Right lobe of liver (tissue), 4 donors: Measurements from ENCODE around the gene FGGY.

ENCODE experiments used
- POLR2A ChIP-seq: fragments of 450-650 bp; IDR thresholded peaks from one replicate; pipeline ENCODE4 v1.6.1; 2017; ENCODE audit warnings: antibody characterized with exemption, mild to moderate bottlenecking
- TF ChIP-seq, protein P1 (sequence below), 4 donors: fragments of 200-600 bp in 3 of 4; fragments of 450-650 bp in 1 of 4; IDR thresholded peaks; one replicate each; pipeline versions ENCODE4 v1.5.1 to v1.8.0; 2016 to 2022; ENCODE audit warnings: antibody characterized with exemption in 4 of 4, mild to moderate bottlenecking in 2 of 4
- donor health status: DM: no; HTN: no; CAD: no.
- donor health status: DM: no; HTN: no; CAD: no.
- donor health status: DM: no; HTN: yes; CAD: no.

DNA sequence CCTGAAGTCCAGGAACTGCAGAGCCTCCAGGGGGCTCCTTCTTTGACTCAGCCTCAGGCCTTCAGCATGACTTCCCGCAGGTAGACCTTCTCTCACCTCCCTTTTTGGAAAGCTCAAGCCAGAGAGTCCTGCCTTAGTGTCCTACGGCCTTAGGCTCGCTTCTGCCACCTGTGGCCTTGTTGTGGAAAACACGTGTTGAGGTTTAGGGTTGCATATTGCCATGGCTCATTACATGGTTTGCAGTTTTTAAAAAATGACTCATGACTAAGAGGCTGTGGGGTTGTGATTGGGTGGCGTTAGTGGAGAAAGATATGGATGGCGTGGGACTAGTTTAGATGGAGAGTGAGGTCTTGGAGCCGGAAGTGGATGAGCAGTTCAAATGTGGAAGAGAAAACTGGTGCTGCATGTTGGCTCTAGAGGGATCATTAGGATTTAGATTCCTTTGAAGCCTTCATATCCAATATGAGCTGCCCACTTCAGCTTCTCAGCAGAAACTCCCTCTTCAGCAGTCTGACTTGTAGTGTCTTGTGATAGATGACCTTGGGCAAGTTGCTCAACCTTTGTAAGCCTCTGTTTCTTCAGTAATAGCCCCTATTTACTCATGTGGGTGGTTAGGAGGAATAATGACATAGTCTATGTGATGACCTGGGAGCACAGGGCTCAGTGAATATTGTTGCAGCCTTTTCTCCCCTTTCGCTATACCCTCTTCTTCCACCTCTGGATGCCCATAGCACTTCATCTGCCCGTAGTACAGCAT lies 6.5 kb upstream of the FGGY start:
- TF ChIP-seq POLR2A, result no peak
- TF ChIP-seq, protein P1, sequence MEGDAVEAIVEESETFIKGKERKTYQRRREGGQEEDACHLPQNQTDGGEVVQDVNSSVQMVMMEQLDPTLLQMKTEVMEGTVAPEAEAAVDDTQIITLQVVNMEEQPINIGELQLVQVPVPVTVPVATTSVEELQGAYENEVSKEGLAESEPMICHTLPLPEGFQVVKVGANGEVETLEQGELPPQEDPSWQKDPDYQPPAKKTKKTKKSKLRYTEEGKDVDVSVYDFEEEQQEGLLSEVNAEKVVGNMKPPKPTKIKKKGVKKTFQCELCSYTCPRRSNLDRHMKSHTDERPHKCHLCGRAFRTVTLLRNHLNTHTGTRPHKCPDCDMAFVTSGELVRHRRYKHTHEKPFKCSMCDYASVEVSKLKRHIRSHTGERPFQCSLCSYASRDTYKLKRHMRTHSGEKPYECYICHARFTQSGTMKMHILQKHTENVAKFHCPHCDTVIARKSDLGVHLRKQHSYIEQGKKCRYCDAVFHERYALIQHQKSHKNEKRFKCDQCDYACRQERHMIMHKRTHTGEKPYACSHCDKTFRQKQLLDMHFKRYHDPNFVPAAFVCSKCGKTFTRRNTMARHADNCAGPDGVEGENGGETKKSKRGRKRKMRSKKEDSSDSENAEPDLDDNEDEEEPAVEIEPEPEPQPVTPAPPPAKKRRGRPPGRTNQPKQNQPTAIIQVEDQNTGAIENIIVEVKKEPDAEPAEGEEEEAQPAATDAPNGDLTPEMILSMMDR (IDR thresholded peaks at IDR 0.05), result peak; percentile 49 to 71 (median 57)
